AG08395 (cell line): ENCODE results near the gene ANKRD66.
A peak's percentile ranks its signal among the peaks of the same experiment; 100 is the strongest.
"Not testable (repeated sequence)": the region's sequence is repeated elsewhere in the genome, so short reads cannot be mapped to it uniquely, and the experiment has no call there.

ENCODE experiments used
- DNase-seq: peaks from one replicate; pipeline ENCODE4 v3.0.0; 2012; ENCODE audit warnings: mixed read lengths, low spot score

ANKRD66 gene

GRCh38 chr6:46746696-46747095 is at the start of gene ANKRD66:
ANKRD66 (plus strand) TSS chr6:46746933; CDS start chr6:46751949, 5,016 bp downstream.
- DNase-seq, result no peak

- no peak for DNase-seq
These were observed 46.8 kb upstream of the ANKRD66 start for GRCh38 chr6:46699970-46700369.

GRCh38 chr6:46704562-46704961 is 42.2 kb upstream of the ANKRD66 start:
- no peak for DNase-seq

- no peak for DNase-seq
These were observed 40.3 kb upstream of the ANKRD66 start for GRCh38 chr6:46706464-46706863.

- no peak for DNase-seq
These were observed 35.2 kb upstream of the ANKRD66 start for GRCh38 chr6:46711491-46711890.

- DNase-seq, result no peak
These were observed 31.6 kb upstream of the ANKRD66 start for GRCh38 chr6:46715141-46715540.

GRCh38 chr6:46719099-46719498 is 27.6 kb upstream of the ANKRD66 start:
- DNase-seq, result no peak

- no peak for DNase-seq
These were observed 26.3 kb upstream of the ANKRD66 start for GRCh38 chr6:46720401-46720800.

- no peak for DNase-seq
These were observed 16.9 kb upstream of the ANKRD66 start for GRCh38 chr6:46729787-46730326.

- no peak for DNase-seq
These were observed 15.7 kb upstream of the ANKRD66 start for GRCh38 chr6:46730921-46731461.

- DNase-seq, result no peak
These were observed 13.4 kb upstream of the ANKRD66 start for GRCh38 chr6:46733341-46733801.

- peak; percentile 30 for DNase-seq
These were observed 11.6 kb upstream of the ANKRD66 start, which contains the start of gene PLA2G7 for GRCh38 chr6:46734867-46735719. PLA2G7 (minus strand) TSS chr6:46735375; CDS start chr6:46722891, 12,484 bp downstream.

GRCh38 chr6:46735720-46736031 is 11.1 kb upstream of the ANKRD66 start:
- DNase-seq, result no peak

- no peak for DNase-seq
These were observed 9.8 kb upstream of the ANKRD66 start for GRCh38 chr6:46736906-46737305.

- DNase-seq, result no peak
These were observed 5.3 kb upstream of the ANKRD66 start for GRCh38 chr6:46741482-46741881.

GRCh38 chr6:46741910-46742309 is 4.8 kb upstream of the ANKRD66 start:
- no peak for DNase-seq

GRCh38 chr6:46743425-46744158 is 3.1 kb upstream of the ANKRD66 start:
- DNase-seq, result no peak

GRCh38 chr6:46744159-46744725 is 2.5 kb upstream of the ANKRD66 start:
- DNase-seq, result not testable (repeated sequence)

- no peak for DNase-seq
These were observed 760 bp upstream of the ANKRD66 start for GRCh38 chr6:46745973-46746372.

- no peak for DNase-seq
These were observed 2.3 kb downstream of the ANKRD66 start for GRCh38 chr6:46748940-46749503.

GRCh38 chr6:46749731-46750130 is 3.0 kb downstream of the ANKRD66 start:
- DNase-seq, result no peak

- no peak for DNase-seq
These were observed 4.9 kb downstream of the ANKRD66 start for GRCh38 chr6:46751658-46752057.
